ENCODE results near the gene IQSEC2. TPM values are rescaled to one million over a fixed set of nuclear protein-coding genes. Genes with fewer than 3 reads are reported as not detected.

IQSEC2 gene
- total and polyA plus RNA-seq, 2 of the 13 experiments (the other 11 are each of a cell fraction or from before 2014, with no cell fraction given), result 0.13 to 0.21 TPM

DNA sequence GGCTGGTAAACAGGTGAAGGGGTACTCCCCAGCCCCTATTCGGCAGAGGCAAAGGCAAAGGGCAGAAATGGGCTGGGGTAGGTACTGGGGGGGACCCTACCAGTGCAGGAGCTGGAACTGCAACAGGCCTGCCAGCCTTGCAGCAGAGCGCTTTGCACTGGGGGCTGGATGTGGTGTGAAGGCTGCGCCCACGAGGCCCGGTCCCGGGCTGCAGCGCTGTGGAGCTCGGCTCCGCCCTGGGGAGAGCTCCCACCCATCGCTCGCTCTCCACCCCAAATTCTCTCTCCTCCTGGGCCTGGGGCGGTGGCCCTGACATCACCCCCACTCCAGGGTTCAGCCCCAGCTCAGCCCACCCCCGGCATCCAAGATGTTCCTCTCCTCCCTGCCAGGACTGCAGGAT, 24.2 kb downstream of the IQSEC2 start:
- H3K27me3 ChIP-seq (ENCODE audit: control insufficient read depth in 1 of 2, insufficient read depth in 2 of 2, low read length in 2 of 2), result no peaks in the 10 kb centered on the region
- no peaks in the 10 kb centered on the region for H3K79me2 ChIP-seq (ENCODE audit: insufficient read depth, low read length)
- no peaks in the 10 kb centered on the region for H3K4me1 ChIP-seq (ENCODE audit: insufficient read depth, low read length)
- no peaks in the 10 kb centered on the region for H3K9me3 ChIP-seq (ENCODE audit: low read length)
- intact Hi-C loops (cut with micrococcal nuclease; ENCODE audit: unreplicated experiment), result no loop called here
- H3K4me2 ChIP-seq (ENCODE audit: low read depth, low read length), result no peak overlapping the region
- WGBS (ENCODE audit: low lambda C conversion rate), result 100% methylated on average over 1 of the region's 13 CpGs
- H2AFZ ChIP-seq (ENCODE audit: low read length), result no peak overlapping the region
- no peak overlapping the region for H3K9ac ChIP-seq (ENCODE audit: insufficient read depth, low read depth, low read length)
- BruUV-seq (replicated peaks), result no TSS peak
- no peak for ATAC-seq
- H4K20me1 ChIP-seq (ENCODE audit: insufficient read depth, low read length), result no peaks in the 10 kb centered on the region
- in situ Hi-C loops (cut with HindIII; ENCODE audit: extremely low pct_ligation_motif_present, low pct_unique_long_range_greater_than_20kb), result no loop called here
- H3K4me3 ChIP-seq (replicated peaks in 1 of 3; ENCODE audit: insufficient read depth in 1 of 3, low read depth in 2 of 3, low read length in 3 of 3), result no peak overlapping the region
- FAIRE-seq, result no peak
- H3K27ac ChIP-seq (ENCODE audit: extremely low read length, insufficient read depth, low read length), result no peak overlapping the region
- DNase-seq (ENCODE audit: low spot score), result no peak
- CTCF ChIA-PET (ENCODE audit: low intra/inter-chr PET ratio, low total read pairs), result no interaction called here
- no peaks in the 10 kb centered on the region for H3K36me3 ChIP-seq (replicated peaks in 1 of 2; ENCODE audit: control insufficient read depth in 1 of 2, insufficient read depth in 2 of 2, low read length in 2 of 2)
- TF ChIP-seq MAFK (conservative IDR thresholded peaks at IDR 0.05 in 1 of 2, IDR thresholded peaks at IDR 0.05 in 1 of 2; ENCODE audit: low read length in 2 of 2) (no peak), MED13 (CRISPR knock-in tag; IDR thresholded peaks at IDR 0.05) (no peak), RFXANK (CRISPR knock-in tag; IDR thresholded peaks at IDR 0.05) (no peak), ASH2L (IDR thresholded peaks at IDR 0.05; ENCODE audit: insufficient read length, low read depth, low read length) (no peak), ZEB1 (IDR thresholded peaks at IDR 0.05; ENCODE audit: insufficient replicate concordance, low read depth) (no peak), HDAC2 (CRISPR knock-in tag; IDR thresholded peaks at IDR 0.05) (no peak)
- TF ChIP-seq, protein P1, sequence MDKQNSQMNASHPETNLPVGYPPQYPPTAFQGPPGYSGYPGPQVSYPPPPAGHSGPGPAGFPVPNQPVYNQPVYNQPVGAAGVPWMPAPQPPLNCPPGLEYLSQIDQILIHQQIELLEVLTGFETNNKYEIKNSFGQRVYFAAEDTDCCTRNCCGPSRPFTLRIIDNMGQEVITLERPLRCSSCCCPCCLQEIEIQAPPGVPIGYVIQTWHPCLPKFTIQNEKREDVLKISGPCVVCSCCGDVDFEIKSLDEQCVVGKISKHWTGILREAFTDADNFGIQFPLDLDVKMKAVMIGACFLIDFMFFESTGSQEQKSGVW (CRISPR knock-in tag; IDR thresholded peaks at IDR 0.05; ENCODE audit: borderline replicate concordance), result no peak
- POLR2A ChIA-PET, result no interaction called here

DNA sequence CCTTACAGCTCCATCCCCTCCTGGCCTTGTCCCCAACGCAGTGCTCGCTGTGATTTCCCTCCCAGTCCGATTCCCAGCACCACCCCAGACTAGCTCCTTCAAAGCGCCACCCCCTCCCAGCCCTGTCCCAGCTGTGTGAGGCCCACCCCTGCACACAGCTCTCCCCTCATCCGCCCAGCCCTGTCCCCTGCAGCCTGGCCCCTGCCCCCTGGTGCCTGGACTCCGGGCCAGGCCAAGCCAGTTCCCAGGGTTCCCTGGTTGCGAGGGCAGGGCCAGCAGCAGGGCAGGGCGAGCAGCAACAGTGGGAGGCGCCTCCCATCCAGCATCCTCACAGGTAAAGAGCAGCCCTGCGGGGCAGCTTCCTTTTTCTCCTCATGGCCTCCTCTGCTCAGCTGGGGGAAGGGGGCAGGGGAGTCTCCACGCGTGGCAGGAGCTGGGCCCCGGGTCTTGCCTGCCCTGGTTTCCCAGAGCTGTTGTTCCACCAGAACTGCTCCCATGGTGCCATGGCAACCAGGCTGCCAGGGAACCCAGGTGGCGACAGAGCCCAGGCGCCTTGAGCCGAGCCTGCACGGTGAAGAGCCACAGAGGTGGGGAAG, 24.8 kb downstream of the IQSEC2 start:
- H3K36me3 ChIP-seq (replicated peaks in 1 of 2; ENCODE audit: control insufficient read depth in 1 of 2, insufficient read depth in 2 of 2, low read length in 2 of 2), result no peaks in the 10 kb centered on the region
- in situ Hi-C loops (cut with HindIII; ENCODE audit: extremely low pct_ligation_motif_present, low pct_unique_long_range_greater_than_20kb), result no loop called here
- FAIRE-seq (no peak), DNase-seq (ENCODE audit: low spot score) (no peak), ATAC-seq (no peak; the same call in 2 of the 3 replicates)
- H3K4me3 ChIP-seq (replicated peaks in 1 of 3; ENCODE audit: insufficient read depth in 1 of 3, low read depth in 2 of 3, low read length in 3 of 3), result no peak overlapping the region
- H3K4me2 ChIP-seq (ENCODE audit: low read depth, low read length), result no peak overlapping the region
- no peak overlapping the region for H3K9ac ChIP-seq (ENCODE audit: insufficient read depth, low read depth, low read length)
- H3K79me2 ChIP-seq (ENCODE audit: insufficient read depth, low read length), result no peaks in the 10 kb centered on the region
- 32% methylated on average over 6 of the region's 17 CpGs for WGBS (ENCODE audit: low lambda C conversion rate)
- intact Hi-C loops (cut with micrococcal nuclease; ENCODE audit: unreplicated experiment), result no loop called here
- H3K27me3 ChIP-seq (ENCODE audit: control insufficient read depth in 1 of 2, insufficient read depth in 2 of 2, low read length in 2 of 2), result no peaks in the 10 kb centered on the region
- CTCF ChIA-PET (ENCODE audit: low intra/inter-chr PET ratio, low total read pairs), result no interaction called here
- H4K20me1 ChIP-seq (ENCODE audit: insufficient read depth, low read length), result no peaks in the 10 kb centered on the region
- BruUV-seq (replicated peaks), result no TSS peak
- POLR2A ChIA-PET, result no interaction called here
- H3K9me3 ChIP-seq (ENCODE audit: low read length), result no peaks in the 10 kb centered on the region
- H3K27ac ChIP-seq (ENCODE audit: extremely low read length, insufficient read depth, low read length), result no peak overlapping the region
- no peaks in the 10 kb centered on the region for H3K4me1 ChIP-seq (ENCODE audit: insufficient read depth, low read length)
- no peak overlapping the region for H2AFZ ChIP-seq (ENCODE audit: low read length)
- TF ChIP-seq PHF21A (CRISPR knock-in tag; IDR thresholded peaks at IDR 0.05) (no peak), MED13 (CRISPR knock-in tag; IDR thresholded peaks at IDR 0.05) (no peak), HOXD1 (CRISPR knock-in tag; IDR thresholded peaks at IDR 0.05) (no peak), ZNF792 (CRISPR knock-in tag; IDR thresholded peaks at IDR 0.05) (no peak), TSC22D2 (CRISPR knock-in tag; IDR thresholded peaks at IDR 0.05; ENCODE audit: borderline replicate concordance) (no peak), ZNF644 (CRISPR knock-in tag; IDR thresholded peaks at IDR 0.05; ENCODE audit: low read depth) (no peak), EZH2 (conservative IDR thresholded peaks at IDR 0.05; ENCODE audit: low read depth, low read length) (no peak), SAP130 (CRISPR knock-in tag; IDR thresholded peaks at IDR 0.05; ENCODE audit: low read depth) (no peak)
- TF ChIP-seq, protein P2, sequence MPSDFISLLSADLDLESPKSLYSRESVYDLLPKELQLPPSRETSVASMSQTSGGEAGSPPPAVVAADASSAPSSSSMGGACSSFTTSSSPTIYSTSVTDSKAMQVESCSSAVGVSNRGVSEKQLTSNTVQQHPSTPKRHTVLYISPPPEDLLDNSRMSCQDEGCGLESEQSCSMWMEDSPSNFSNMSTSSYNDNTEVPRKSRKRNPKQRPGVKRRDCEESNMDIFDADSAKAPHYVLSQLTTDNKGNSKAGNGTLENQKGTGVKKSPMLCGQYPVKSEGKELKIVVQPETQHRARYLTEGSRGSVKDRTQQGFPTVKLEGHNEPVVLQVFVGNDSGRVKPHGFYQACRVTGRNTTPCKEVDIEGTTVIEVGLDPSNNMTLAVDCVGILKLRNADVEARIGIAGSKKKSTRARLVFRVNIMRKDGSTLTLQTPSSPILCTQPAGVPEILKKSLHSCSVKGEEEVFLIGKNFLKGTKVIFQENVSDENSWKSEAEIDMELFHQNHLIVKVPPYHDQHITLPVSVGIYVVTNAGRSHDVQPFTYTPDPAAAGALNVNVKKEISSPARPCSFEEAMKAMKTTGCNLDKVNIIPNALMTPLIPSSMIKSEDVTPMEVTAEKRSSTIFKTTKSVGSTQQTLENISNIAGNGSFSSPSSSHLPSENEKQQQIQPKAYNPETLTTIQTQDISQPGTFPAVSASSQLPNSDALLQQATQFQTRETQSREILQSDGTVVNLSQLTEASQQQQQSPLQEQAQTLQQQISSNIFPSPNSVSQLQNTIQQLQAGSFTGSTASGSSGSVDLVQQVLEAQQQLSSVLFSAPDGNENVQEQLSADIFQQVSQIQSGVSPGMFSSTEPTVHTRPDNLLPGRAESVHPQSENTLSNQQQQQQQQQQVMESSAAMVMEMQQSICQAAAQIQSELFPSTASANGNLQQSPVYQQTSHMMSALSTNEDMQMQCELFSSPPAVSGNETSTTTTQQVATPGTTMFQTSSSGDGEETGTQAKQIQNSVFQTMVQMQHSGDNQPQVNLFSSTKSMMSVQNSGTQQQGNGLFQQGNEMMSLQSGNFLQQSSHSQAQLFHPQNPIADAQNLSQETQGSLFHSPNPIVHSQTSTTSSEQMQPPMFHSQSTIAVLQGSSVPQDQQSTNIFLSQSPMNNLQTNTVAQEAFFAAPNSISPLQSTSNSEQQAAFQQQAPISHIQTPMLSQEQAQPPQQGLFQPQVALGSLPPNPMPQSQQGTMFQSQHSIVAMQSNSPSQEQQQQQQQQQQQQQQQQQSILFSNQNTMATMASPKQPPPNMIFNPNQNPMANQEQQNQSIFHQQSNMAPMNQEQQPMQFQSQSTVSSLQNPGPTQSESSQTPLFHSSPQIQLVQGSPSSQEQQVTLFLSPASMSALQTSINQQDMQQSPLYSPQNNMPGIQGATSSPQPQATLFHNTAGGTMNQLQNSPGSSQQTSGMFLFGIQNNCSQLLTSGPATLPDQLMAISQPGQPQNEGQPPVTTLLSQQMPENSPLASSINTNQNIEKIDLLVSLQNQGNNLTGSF (CRISPR knock-in tag; IDR thresholded peaks at IDR 0.05), result no peak
